ENCODE data around the gene GRAMD1C. TPM values are rescaled to one million over a fixed set of nuclear protein-coding genes. Genes with fewer than 3 reads are reported as not detected.

Gene GRAMD1C
- polyA plus RNA-seq, 2 of the 4 experiments (the other 2 are of a cell fraction), result 0.32 to 0.59 TPM

- H3K4me1 ChIP-seq, result no peaks in the 10 kb centered on the region
- 74% methylated on average over 4 of the region's 4 CpGs for WGBS (ENCODE audit: missing lambda C conversion rate)
- TF ChIP-seq FOSB (CRISPR knock-in tag; IDR thresholded peaks at IDR 0.05) (no peak), PBX3 (IDR thresholded peaks at IDR 0.05) (no peak), BCL3 (IDR thresholded peaks at IDR 0.05) (no peak), RNF2 (IDR thresholded peaks at IDR 0.05; ENCODE audit: borderline replicate concordance, low read depth) (no peak), MAZ (IDR thresholded peaks at IDR 0.05; ENCODE audit: borderline replicate concordance, low read depth, low read length) (no peak), ZNF302 (CRISPR knock-in tag; IDR thresholded peaks at IDR 0.05) (no peak), TFCP2L1 (CRISPR knock-in tag; IDR thresholded peaks at IDR 0.05) (no peak), HOXB5 (CRISPR knock-in tag; IDR thresholded peaks at IDR 0.05) (no peak), CEBPB (IDR thresholded peaks at IDR 0.05) (no peak), NPAS2 (CRISPR knock-in tag; IDR thresholded peaks at IDR 0.05; ENCODE audit: borderline replicate concordance) (no peak), CTCF (IDR thresholded peaks at IDR 0.05) (no peak), HOXB13 (CRISPR knock-in tag; IDR thresholded peaks at IDR 0.05; ENCODE audit: low read depth) (no peak), TP53 (CRISPR knock-in tag; IDR thresholded peaks at IDR 0.05) (no peak), NR3C1 (IDR thresholded peaks at IDR 0.05) (no peak), NFE2L2 (conservative IDR thresholded peaks at IDR 0.05; ENCODE audit: low read length) (no peak), CHD2 (IDR thresholded peaks at IDR 0.05; ENCODE audit: low read length, partially characterized antibody) (no peak)
- TF ChIP-seq, protein P1, sequence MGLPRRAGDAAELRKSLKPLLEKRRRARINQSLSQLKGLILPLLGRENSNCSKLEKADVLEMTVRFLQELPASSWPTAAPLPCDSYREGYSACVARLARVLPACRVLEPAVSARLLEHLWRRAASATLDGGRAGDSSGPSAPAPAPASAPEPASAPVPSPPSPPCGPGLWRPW (IDR thresholded peaks at IDR 0.05), result no peak
- no peak overlapping the region for H3K4me2 ChIP-seq
- H3K27ac ChIP-seq, result no peak overlapping the region
- H3K4me3 ChIP-seq, result no peak overlapping the region
- DNase-seq (ENCODE audit: low read depth in 1 of 2, low spot score in 1 of 2), result no peak
- ChIA-PET POLR2A (no interaction called here), CTCF (interaction anchor here (1.9 kb wide), 1 partner anchor 60 kb away, joined by 6 read pairs; no protein-coding TSS in a partner anchor)
- H3K9me3 ChIP-seq, result no peaks in the 10 kb centered on the region
- FAIRE-seq, result no peak
- ATAC-seq, result no peak
These were observed 42.9 kb upstream of the GRAMD1C start for GRCh38 chr3:113795693-113796092.

DNA sequence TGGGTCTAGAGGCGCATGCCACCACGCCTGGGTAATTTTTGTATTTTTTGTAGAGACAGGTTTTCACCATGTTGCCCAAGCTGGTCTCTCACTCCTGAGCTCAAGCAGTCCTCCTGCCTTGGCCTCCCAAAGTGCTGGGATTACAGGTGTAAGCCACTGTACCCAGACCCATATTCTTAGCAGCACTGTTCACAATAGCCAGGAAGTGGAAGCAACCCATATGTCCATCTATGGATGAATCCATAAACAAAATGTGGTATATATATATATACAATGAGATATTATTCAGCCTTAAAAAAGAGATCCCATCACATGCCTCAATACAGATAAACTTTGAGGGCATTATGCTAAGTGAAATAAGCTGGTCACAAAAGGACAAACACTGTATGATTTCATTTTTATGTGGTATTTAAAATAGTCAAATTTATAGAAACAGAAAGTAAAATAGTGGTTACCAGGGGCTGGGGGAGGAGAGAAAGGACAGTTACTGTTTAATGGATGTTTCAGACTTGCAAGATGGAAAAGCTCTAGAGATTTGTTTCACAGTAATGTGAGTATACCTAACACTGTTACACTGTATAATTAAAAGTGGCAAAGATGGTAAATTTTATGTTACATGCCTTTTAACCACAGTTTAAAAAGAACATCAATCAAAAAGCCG lies 35.7 kb upstream of the GRAMD1C start:
- no peaks in the 10 kb centered on the region for H3K9me3 ChIP-seq
- no peak for ATAC-seq
- WGBS (ENCODE audit: missing lambda C conversion rate), result 94% methylated on average over 3 of the region's 3 CpGs
- no peak overlapping the region for H3K4me3 ChIP-seq
- CTCF ChIA-PET, result interaction anchor here (0.7 to 2.1 kb wide), 3 partner anchors 11 to 67 kb away, joined by 3 to 6 read pairs (median 3); no protein-coding TSS in a partner anchor
- no peak for FAIRE-seq
- POLR2A ChIA-PET, result interaction anchor here (0.6 kb wide), 2 partner anchors 38 to 112 kb away, joined by 4 read pairs; no protein-coding TSS in a partner anchor
- H3K27ac ChIP-seq, result no peak overlapping the region
- no peak for DNase-seq (ENCODE audit: low read depth in 1 of 2, low spot score in 1 of 2)
- H3K4me1 ChIP-seq, result no peaks in the 10 kb centered on the region
- H3K4me2 ChIP-seq, result no peak overlapping the region
- no peak for TF ChIP-seq CHD4 (IDR thresholded peaks at IDR 0.05; ENCODE audit: borderline replicate concordance)
- TF ChIP-seq CTCF (IDR thresholded peaks at IDR 0.05), result no peak
- TF ChIP-seq, protein P2, sequence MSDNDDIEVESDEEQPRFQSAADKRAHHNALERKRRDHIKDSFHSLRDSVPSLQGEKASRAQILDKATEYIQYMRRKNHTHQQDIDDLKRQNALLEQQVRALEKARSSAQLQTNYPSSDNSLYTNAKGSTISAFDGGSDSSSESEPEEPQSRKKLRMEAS (IDR thresholded peaks at IDR 0.05), result no peak
- TF ChIP-seq, protein P3, sequence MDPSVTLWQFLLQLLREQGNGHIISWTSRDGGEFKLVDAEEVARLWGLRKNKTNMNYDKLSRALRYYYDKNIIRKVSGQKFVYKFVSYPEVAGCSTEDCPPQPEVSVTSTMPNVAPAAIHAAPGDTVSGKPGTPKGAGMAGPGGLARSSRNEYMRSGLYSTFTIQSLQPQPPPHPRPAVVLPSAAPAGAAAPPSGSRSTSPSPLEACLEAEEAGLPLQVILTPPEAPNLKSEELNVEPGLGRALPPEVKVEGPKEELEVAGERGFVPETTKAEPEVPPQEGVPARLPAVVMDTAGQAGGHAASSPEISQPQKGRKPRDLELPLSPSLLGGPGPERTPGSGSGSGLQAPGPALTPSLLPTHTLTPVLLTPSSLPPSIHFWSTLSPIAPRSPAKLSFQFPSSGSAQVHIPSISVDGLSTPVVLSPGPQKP (IDR thresholded peaks at IDR 0.05; ENCODE audit: low read depth, low read length), result no peak
- TF ChIP-seq MAZ (IDR thresholded peaks at IDR 0.05; ENCODE audit: borderline replicate concordance, low read depth, low read length), result no peak
- no peak for TF ChIP-seq CHD2 (IDR thresholded peaks at IDR 0.05; ENCODE audit: low read length, partially characterized antibody)
- no peak for TF ChIP-seq NR3C1 (IDR thresholded peaks at IDR 0.05)
- TF ChIP-seq CEBPB (IDR thresholded peaks at IDR 0.05), result no peak
- TF ChIP-seq PHF8 (IDR thresholded peaks at IDR 0.05; ENCODE audit: borderline replicate concordance, low read depth), result no peak
- no peak for TF ChIP-seq HEYL (CRISPR knock-in tag; IDR thresholded peaks at IDR 0.05)
- TF ChIP-seq JUNB (IDR thresholded peaks at IDR 0.05), result no peak
- TF ChIP-seq RARB (CRISPR knock-in tag; IDR thresholded peaks at IDR 0.05), result no peak
- no peak for TF ChIP-seq CBX2 (IDR thresholded peaks at IDR 0.05; ENCODE audit: borderline replicate concordance, low read depth)
- TF ChIP-seq BHLHE40 (IDR thresholded peaks at IDR 0.05; ENCODE audit: low read depth, low read length), result no peak
- TF ChIP-seq, protein P1 (IDR thresholded peaks at IDR 0.05), result no peak
- TF ChIP-seq POLR2A (IDR thresholded peaks at IDR 0.05; ENCODE audit: low read length), result no peak
- no peak for TF ChIP-seq FOSL2 (IDR thresholded peaks at IDR 0.05)
- TF ChIP-seq FOSL2 (CRISPR knock-in tag; IDR thresholded peaks at IDR 0.05), result no peak
